GM12878 (cell line): ENCODE data around the gene RESP18. TPM values are rescaled to one million over a fixed set of nuclear protein-coding genes. Genes with fewer than 3 reads are reported as not detected.

Experiments used
- ATAC-seq: fragments of 200-7000 bp; cut with Tn5 transposase; 3 replicates; pipeline ENCODE4 v1.9.1; 2020; ENCODE audit warnings: mild to moderate bottlenecking, moderate library complexity
- BruUV-seq: library from RNA; stranded (reverse); fragments of 400-500 nt; replicated peaks from 2 replicates; lab custom pipeline; 2021; lab: Mats Ljungman, UMichigan
- CTCF ChIA-PET: fragments of 300-600 bp; sonication (Branson Sonifier 250); formaldehyde crosslinking; extraction: SDS; loops from one replicate; lab custom pipeline; 2021; ENCODE audit warnings: inconsistent platforms; lab: Yijun Ruan, JAX
- POLR2A ChIA-PET: fragments of 350-600 bp; formaldehyde crosslinking; extraction: SDS; loops from one replicate; lab custom pipeline; 2021; ENCODE audit warnings: inconsistent platforms; lab: Charles Lee
- RAD21 ChIA-PET: fragments of 300-600 bp; sonication (Branson Sonifier 250); formaldehyde crosslinking; loops from one replicate; lab custom pipeline; 2023; ENCODE audit warnings: antibody characterized with exemption; ENCODE audit not compliant: unreplicated experiment; lab: Charles Lee
- SMC1A ChIA-PET: fragments of 300-600 bp; sonication (Branson Sonifier 250); formaldehyde crosslinking; loops from one replicate; lab custom pipeline; 2023; ENCODE audit not compliant: unreplicated experiment, uncharacterized antibody; lab: Charles Lee
- DNase-seq: peaks from one replicate; pipeline ENCODE4 v3.0.0-alpha.2; 2011; ENCODE audit warnings: low read depth, low spot score
- FAIRE-seq: peaks from 3 replicates; lab custom pipeline; 2011; peaks lifted over from hg19 to GRCh38; lab: Jason Lieb, UNC
- H2AFZ ChIP-seq: 2 replicates; pipeline ENCODE4 v1.6.0; 2011; ENCODE audit warnings: low read depth, low read length, control low read depth; ENCODE audit not compliant: control insufficient read depth
- H3K27ac ChIP-seq: 2 replicates; pipeline ENCODE4 v1.5.1; 2011; ENCODE audit warnings: control low read depth; ENCODE audit not compliant: control insufficient read depth, insufficient read depth
- H3K27me3 ChIP-seq, 2 experiments: replicated peaks in 1 of 2; 2 replicates each; pipeline versions ENCODE4 v1.6.0 to v1.6.1; 2011; ENCODE audit warnings: low read length in 1 of 2; ENCODE audit not compliant: control insufficient read depth in 2 of 2, insufficient read depth in 2 of 2
- H3K36me3 ChIP-seq, 2 experiments: 2 replicates each; pipeline ENCODE4 v1.5.1; 2011; ENCODE audit warnings: low read length in 1 of 2; ENCODE audit not compliant: control insufficient read depth in 2 of 2, insufficient read depth in 2 of 2
- H3K4me1 ChIP-seq: 2 replicates; pipeline ENCODE4 v1.6.1; 2011; ENCODE audit warnings: mild to moderate bottlenecking, low read length, moderate library complexity, mixed read lengths; ENCODE audit not compliant: control insufficient read depth, insufficient read depth
- H3K4me2 ChIP-seq: 2 replicates; pipeline ENCODE4 v1.6.0; 2011; ENCODE audit warnings: control low read depth; ENCODE audit not compliant: control insufficient read depth, insufficient read depth
- H3K4me3 ChIP-seq: fragments of 200-600 bp; sonication (generic); 2 replicates; pipeline ENCODE4 v1.5.1; 2016
- H3K79me2 ChIP-seq: 2 replicates; pipeline ENCODE4 v1.6.0; 2011; ENCODE audit warnings: low read length; ENCODE audit not compliant: control insufficient read depth, insufficient read depth
- H3K9ac ChIP-seq: 2 replicates; pipeline ENCODE4 v1.8.0; 2011; ENCODE audit warnings: low read length, control low read depth, mixed read lengths; ENCODE audit not compliant: control insufficient read depth, insufficient read depth
- H3K9me3 ChIP-seq: replicated peaks from 3 replicates; pipeline ENCODE4 v1.5.1; 2011; ENCODE audit warnings: mild to moderate bottlenecking, low read length; ENCODE audit not compliant: control insufficient read depth, insufficient read depth
- H4K20me1 ChIP-seq: 2 replicates; pipeline ENCODE4 v1.6.0; 2011; ENCODE audit not compliant: control insufficient read depth, insufficient read depth
- ASH2L ChIP-seq: fragments of 300-600, 200-600 bp; sonication (generic); IDR thresholded peaks from 2 replicates; pipeline ENCODE4 v1.6.1; 2017; ENCODE audit warnings: low read depth, mild to moderate bottlenecking, borderline replicate concordance
- BHLHE40 ChIP-seq, 2 experiments: fragments of 450-650 bp in 1 of 2; IDR thresholded peaks; 2 replicates each; pipeline ENCODE4 v1.6.1; 2011 to 2017; ENCODE audit warnings: low read depth in 2 of 2, borderline replicate concordance in 1 of 2, improper control_type of control experiment in 1 of 2, low read length in 1 of 2, mild to moderate bottlenecking in 1 of 2
- BRCA1 ChIP-seq: IDR thresholded peaks from 2 replicates; pipeline ENCODE4 v1.6.1; 2011; ENCODE audit warnings: low read depth, low read length, improper control_type of control experiment
- CBFB ChIP-seq: IDR thresholded peaks from 2 replicates; pipeline ENCODE4 v1.6.1; 2016; ENCODE audit warnings: antibody characterized with exemption, low read depth
- CHD4 ChIP-seq: fragments of 200-600 bp; sonication (generic); IDR thresholded peaks from 2 replicates; pipeline ENCODE4 v1.6.1; 2016; ENCODE audit warnings: mild to moderate bottlenecking
- LARP7 ChIP-seq: fragments of 450-650 bp; IDR thresholded peaks from 2 replicates; pipeline ENCODE4 v1.6.1; 2017; ENCODE audit warnings: mild to moderate bottlenecking
- NR2C2 ChIP-seq: IDR thresholded peaks from 2 replicates; pipeline ENCODE4 v1.6.1; 2011; ENCODE audit warnings: borderline replicate concordance, low read depth; ENCODE audit not compliant: control insufficient read depth, insufficient read length
- PAX5 ChIP-seq: IDR thresholded peaks from 2 replicates; pipeline ENCODE4 v1.6.1; 2011; ENCODE audit warnings: low read depth, low read length, borderline replicate concordance
- POLR2A ChIP-seq: IDR thresholded peaks from 2 replicates; pipeline ENCODE4 v1.6.1; 2011; ENCODE audit warnings: low read depth, mild to moderate bottlenecking, low read length
- SIN3A ChIP-seq: IDR thresholded peaks from 2 replicates; pipeline ENCODE4 v1.6.1; 2012; ENCODE audit warnings: low read depth, low read length, improper control_type of control experiment
- SIX5 ChIP-seq: IDR thresholded peaks from 2 replicates; pipeline ENCODE4 v1.6.1; 2011; ENCODE audit warnings: mild to moderate bottlenecking, low read depth, low read length, moderate library complexity; ENCODE audit not compliant: severe bottlenecking
- SMARCA5 ChIP-seq: fragments of 450-650 bp; IDR thresholded peaks from 2 replicates; pipeline ENCODE4 v1.6.1; 2017; ENCODE audit warnings: mild to moderate bottlenecking
- SREBF2 ChIP-seq: IDR thresholded peaks from 2 replicates; pipeline ENCODE4 v1.6.1; 2012; ENCODE audit warnings: mild to moderate bottlenecking, low read length
- TCF7 ChIP-seq: IDR thresholded peaks from 2 replicates; pipeline ENCODE4 v1.6.1; 2014; ENCODE audit warnings: antibody characterized with exemption, borderline replicate concordance
- WRNIP1 ChIP-seq: IDR thresholded peaks from 2 replicates; pipeline ENCODE4 v1.6.1; 2011; ENCODE audit warnings: low read depth, low read length, improper control_type of control experiment, borderline replicate concordance
- YY1 ChIP-seq: IDR thresholded peaks from 2 replicates; pipeline ENCODE4 v1.6.1; 2011; ENCODE audit warnings: low read depth, mild to moderate bottlenecking, low read length
- ZNF207 ChIP-seq: fragments of 450-650 bp; IDR thresholded peaks from 2 replicates; pipeline ENCODE4 v1.6.1; 2014; ENCODE audit warnings: antibody characterized with exemption, mild to moderate bottlenecking, borderline replicate concordance
- WGBS: methylation state at CpG from one replicate; pipeline ENCODE4 v1.1.6; 2016; ENCODE audit warnings: low lambda C conversion rate; ENCODE audit not compliant: insufficient replicate concordance, insufficient coverage; ENCODE audit errors: missing lambda C conversion rate; 5-methylcytosine and 5-hydroxymethylcytosine counted together
- in situ Hi-C: fragments of 300-500 bp; cut with MboI; formaldehyde crosslinking; loops from 9 replicates; pipeline ENCODE4 v1.14.3; 2018; ENCODE audit warnings: mixed read lengths
- intact Hi-C: fragments of 100-400 bp; cut with micrococcal nuclease; formaldehyde crosslinking; loops from one replicate; pipeline ENCODE4 v1.14.2; 2022; ENCODE audit not compliant: unreplicated experiment
- polyA plus RNA-seq, 11 experiments: library from polyadenylated mRNA; depleted of rRNA in 4 of 11; unstranded in 6 of 11; stranded (reverse) in 5 of 11; fragments of >200 nt; fragmentation: Nextera tagmentation in 4 of 11; fragmentation: Illumina TruSeq in 1 of 11; extraction: Ambion mirVana in 4 of 11; extraction: Trizol in 1 of 11; gene quantifications; 1 replicate in 1 of 11; 2 replicates in 10 of 11; pipeline versions ENCODE4 v1.2.1 to v1.2.3, GENCODE V29; 2011 to 2016; ENCODE audit warnings: inconsistent platforms in 2 of 11, missing spikeins in 2 of 11, low read depth in 1 of 11
- total RNA-seq, 4 experiments: library from RNA; depleted of rRNA in 3 of 4; stranded (reverse); fragments of >200 nt in 3 of 4; fragmentation: Illumina TruSeq in 1 of 4; extraction: Trizol in 1 of 4; gene quantifications; 2 replicates each; pipeline versions ENCODE4 v1.2.1 to v1.2.3, GENCODE V29; 2013 to 2021

Gene RESP18
- total and polyA plus RNA-seq, 10 of the 15 experiments (the other 5 are each of a cell fraction or from before 2014, with no cell fraction given): not detected

GRCh38 chr2:219298759-219299371 is 33.7 kb downstream of the RESP18 start (continued):
- TF ChIP-seq ZNF207: peak; percentile 22; the same call in 1 of the 2 replicates
- TF ChIP-seq BRCA1: no peak
- TF ChIP-seq TCF7: no peak
- TF ChIP-seq SMARCA5: peak; percentile 14; the same call in 1 of the 2 replicates
- TF ChIP-seq CHD4: no peak
- TF ChIP-seq NR2C2: no peak
- no peak for TF ChIP-seq POLR2A
- no peak for TF ChIP-seq SREBF2
- peak; percentile 76 for TF ChIP-seq YY1
- peak in 1 of 2 experiments; percentile 48; a peak in 1 of 4 replicates for TF ChIP-seq BHLHE40 (IDR thresholded peaks at IDR 0.05; ENCODE audit: borderline replicate concordance in 1 of 2, low read depth in 2 of 2, low read length in 1 of 2)

DNA sequence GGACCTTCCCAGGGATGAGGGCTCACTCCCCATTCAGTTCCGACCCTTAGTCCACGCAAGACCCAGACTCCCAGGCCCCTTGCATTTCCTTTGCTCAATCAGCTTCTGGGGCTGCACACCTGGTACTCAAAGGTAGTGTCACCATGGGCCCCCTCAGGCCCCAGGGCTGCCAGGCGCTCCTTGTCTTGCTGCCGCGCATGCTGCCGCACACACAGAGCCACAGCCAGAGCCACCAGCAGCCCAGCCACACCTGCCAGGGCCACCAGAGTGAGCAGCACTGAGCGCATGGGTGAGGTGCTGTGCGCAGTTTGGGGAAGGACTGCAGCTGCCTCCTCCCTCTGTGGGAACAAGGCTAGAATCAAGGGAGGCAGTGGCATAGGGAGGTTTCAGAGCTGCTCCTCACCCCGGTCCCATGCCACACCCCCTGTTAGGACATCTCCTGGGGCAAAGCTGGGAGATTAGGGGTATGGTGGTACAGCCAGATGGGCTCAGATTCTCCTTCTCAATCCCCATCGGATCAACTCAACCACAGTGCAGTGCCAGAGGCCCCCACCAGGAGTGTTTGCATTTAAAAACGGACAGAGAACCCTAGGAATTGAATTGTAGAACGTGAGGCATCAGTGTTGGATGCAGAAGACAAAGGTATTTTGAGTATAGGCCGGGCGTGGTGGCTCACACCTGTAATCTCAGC is 34.6 kb downstream of the RESP18 start:
- ChIA-PET CTCF (interaction anchor here (0.7 to 10.9 kb wide), 13 partner anchors 17 to 240 kb away, joined by 3 to 208 read pairs (median 4); partner anchors contain the start of genes CNPPD1, DNAJB2, NHEJ1 and SLC23A3), SMC1A (interaction anchor here (1.2 to 5.8 kb wide), 5 partner anchors 36 to 144 kb away, joined by 4 to 36 read pairs (median 5); partner anchors contain the start of gene NHEJ1), POLR2A (no interaction called here)
- H3K79me2 ChIP-seq: no peaks in the 10 kb centered on the region
- H3K4me3 ChIP-seq: no peak overlapping the region
- DNase-seq (no peak), FAIRE-seq (no peak)
- H2AFZ ChIP-seq: no peak overlapping the region
- intact Hi-C loops: loop anchor here (1.0 to 5.0 kb wide), 3 partner anchors 121 to 241 kb away; partner anchors contain the start of genes CNPPD1, NHEJ1 and RETREG2
- no peaks in the 10 kb centered on the region for H3K36me3 ChIP-seq
- BruUV-seq: no TSS peak
- no peaks in the 10 kb centered on the region for H3K9me3 ChIP-seq
- H3K27me3 ChIP-seq: peaks cover 2 to 3% of the 10 kb centered on the region in 2 experiments; a peak in 1 of 4 replicates
- no peak for TF ChIP-seq SIX5
- TF ChIP-seq CBFB: no peak
- no peak for TF ChIP-seq PAX5
- no peak for TF ChIP-seq LARP7
- TF ChIP-seq ASH2L: no peak
- no peak for TF ChIP-seq WRNIP1
- no peak for TF ChIP-seq SIN3A
- TF ChIP-seq, all 136 proteins: peak for 0
- RAD21 ChIA-PET: interaction anchor here (0.8 to 4.0 kb wide), 3 partner anchors 19 to 139 kb away, joined by 4 to 33 read pairs (median 22); partner anchors contain the start of genes DNAJB2, NHEJ1 and SLC23A3
- H3K4me1 ChIP-seq: peaks cover 8% of the 10 kb centered on the region
- in situ Hi-C loops: loop anchor here (5.0 kb wide), 2 partner anchors 141 to 241 kb away; no protein-coding TSS in a partner anchor
- no peak overlapping the region for H3K27ac ChIP-seq
- no peak for ATAC-seq
- H4K20me1 ChIP-seq: no peaks in the 10 kb centered on the region
- no peak overlapping the region for H3K4me2 ChIP-seq
- 54% methylated on average over 14 of the region's 14 CpGs for WGBS
- no peak overlapping the region for H3K9ac ChIP-seq
